GM03348 (cell line): ENCODE measurements around the gene PLA2G2C.
A peak's percentile ranks its signal among the peaks of the same experiment; 100 is the strongest.
"Not testable (repeated sequence)": the region's sequence is repeated elsewhere in the genome, so short reads cannot be mapped to it uniquely, and the experiment has no call there.

Experiments used
- DNase-seq: peaks from one replicate; pipeline ENCODE4 v3.0.0; 2012; ENCODE audit warnings: low spot score

PLA2G2C gene

DNA sequence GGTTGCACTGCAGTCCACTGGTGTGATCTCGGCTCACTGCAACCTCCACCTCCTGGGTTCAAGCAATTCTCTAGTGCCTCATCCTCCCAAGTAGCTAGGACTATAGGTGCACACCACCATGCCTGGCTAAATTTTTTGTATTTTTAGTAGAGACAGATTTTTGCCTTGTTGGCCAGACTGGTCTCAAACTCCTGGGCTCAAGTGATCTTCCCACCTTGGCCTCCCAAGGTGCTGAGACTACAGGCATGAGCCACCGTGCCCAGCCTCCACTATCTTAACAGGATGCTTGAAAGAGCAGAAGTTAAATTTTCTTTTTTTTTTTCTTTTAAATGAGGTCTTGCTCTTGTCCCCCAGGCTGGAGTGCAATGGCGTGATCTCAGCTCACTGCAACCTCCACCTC is 55.8 kb downstream of the PLA2G2C start:
- not testable (repeated sequence) for DNase-seq

DNA sequence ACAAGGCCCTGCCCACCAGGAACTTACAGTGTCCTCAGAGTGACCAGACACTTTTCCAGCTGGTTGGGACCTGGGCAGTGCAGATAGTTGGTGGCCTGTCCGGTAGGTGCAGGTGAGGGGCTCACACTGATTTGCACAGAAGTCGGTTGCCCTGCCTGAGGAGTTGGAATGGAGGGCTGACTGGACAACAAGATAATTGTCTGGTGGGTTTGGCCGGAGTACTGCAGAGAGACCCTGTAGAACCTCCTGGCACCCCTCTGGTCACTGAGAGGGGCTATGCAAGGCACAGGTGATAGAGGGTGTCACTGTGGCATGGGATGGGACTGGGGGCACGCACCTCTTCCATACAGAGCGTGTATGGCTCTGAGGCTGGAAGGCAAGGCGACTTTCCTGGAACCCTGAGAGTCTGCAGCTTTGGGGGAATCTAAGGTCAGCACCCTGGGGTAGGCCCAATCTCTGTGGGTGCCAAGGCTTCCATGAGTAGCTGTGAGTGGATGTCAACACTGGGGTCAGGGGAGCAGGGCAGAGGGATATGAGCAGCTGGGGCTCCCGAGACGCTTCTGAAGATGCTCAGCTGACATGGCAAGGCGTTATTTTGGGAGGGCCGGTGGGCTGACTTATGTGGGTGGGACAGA is 59.4 kb downstream of the PLA2G2C start:
- no peak for DNase-seq

DNA sequence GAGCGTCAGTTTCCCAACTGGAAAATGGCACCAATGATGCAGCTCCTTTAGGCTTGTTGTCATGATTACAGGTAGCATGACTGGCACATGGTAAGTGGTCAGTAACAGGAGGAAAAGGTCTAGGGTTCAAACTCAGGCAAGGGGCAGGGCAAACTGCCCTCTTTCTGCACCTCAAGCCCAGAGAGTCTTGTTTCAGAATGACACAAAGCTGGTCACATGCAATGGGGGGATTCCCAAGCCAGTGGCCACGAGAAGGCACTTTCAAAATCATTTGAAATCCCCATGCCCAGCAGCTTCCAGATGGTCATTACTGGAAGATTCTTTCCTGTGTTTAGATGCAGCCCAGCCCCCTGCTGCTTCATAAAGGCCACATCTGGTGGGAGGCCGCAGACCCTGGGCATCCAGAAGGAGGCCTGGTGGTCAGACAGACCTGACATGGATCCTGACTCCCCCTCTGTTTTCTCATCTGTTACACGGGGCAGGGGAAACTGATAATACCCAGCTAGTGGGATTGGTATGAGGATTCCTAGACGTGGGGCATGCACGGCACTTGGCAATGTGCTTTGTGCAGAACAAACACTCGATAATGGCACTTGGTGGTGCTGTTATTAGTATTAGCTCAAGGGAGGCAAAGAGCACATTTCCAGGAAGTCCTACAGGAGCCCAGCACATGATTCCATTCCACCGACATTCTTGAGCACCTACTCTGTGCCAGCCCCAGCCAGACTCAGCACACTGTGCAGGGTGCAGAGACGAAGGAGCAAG is 60.1 kb downstream of the PLA2G2C start:
- no peak for DNase-seq

DNA sequence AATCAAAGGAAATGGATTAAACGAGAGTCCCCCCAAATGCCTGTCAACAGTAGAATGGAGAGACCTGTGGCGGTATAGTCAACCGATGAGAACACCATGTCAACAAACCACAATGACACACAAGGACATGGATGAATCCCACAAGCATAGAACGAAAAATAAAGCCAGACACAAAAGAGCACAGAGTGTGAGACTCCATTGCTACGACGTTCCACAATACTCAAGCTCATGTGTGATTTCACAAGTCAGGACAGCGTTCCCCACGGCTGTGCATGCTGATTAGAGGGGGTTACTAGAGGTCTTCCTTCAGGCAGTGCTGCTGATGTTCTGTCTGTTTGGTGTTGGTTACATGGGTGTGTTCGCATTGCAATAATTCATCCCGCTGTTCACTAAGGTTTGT is 61.2 kb downstream of the PLA2G2C start:
- no peak for DNase-seq

DNA sequence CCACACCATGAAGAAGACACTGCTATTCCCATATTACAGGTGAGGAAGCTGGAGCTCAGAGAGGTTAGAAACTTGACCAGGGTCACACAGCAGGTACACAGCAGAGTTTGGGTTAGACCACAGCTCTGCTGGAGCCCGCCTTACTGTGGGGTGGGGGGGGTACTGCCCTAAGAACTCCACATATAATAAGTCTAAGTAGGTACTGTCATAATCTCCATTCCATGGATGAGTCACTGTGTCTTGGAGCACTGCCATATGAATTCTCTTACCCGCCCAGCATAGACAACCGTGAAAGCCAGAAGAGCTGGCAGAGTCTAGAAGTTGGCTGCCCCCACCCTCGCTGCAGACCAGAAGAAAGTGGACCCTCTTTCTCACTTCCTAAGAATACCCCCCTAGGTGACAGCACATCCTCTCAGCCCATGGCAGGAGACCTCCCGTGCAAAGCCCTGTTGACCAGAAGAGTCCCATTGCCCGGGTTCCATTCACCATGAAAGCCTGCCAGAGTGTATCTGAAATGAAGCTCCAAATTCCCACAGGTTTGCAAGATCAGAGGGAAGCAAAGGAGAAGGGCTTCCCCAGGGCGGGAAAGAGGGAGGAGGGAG is 61.8 kb downstream of the PLA2G2C start:
- peak; percentile 81 for DNase-seq

DNA sequence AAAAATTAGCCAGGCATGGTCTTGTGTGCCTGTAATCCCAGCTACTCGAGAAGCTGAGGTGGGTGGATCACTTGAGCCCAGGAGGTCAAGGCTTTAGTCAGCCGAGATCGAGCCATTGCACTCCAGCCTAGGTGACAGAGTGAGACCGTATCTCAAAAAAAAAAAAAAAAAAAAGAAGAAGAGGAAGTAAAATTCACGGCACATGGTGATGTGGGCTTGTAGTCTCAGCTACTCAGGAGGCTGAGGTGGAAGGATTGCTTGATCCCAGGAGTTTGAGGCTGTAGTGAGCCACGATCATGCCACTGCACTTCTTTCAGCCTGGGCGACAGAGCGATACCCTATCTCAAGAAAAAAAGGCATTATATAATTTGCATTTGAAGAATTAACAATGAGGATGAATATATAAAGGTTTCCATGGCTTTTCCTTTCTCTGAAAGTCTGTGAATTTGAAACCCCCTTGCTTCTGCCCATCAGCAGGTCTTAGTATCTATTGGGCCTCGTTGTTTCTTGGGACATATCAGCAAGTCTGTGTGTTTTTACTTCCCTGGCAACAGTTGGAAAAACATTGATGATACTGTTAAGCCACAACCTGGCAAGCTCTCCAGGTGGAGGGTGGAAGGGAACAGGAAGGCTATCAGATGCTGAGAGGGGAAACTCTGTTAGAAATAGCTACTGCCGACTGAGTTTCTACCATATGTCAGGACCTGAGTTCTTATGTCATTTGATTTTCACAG is 62.4 kb downstream of the PLA2G2C start:
- no peak for DNase-seq

DNA sequence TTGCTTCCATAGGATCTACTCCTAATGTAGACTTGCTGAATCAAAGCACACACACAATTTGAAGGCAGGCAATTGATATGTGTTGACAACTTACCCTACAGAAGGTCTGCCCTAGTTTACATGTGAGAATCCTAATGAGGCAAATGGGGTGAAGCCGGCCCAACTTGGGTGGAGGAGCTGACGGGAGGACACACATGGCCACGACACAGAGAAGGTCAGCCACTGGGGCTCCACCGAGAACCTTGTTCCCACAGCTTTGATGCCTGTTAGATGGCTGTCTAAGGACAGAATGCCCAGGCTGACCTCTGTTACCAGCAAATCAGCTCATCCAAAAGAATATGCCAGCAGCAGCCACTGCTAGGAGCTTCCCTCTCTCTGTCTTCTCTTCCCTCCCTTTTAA is 65.5 kb downstream of the PLA2G2C start:
- DNase-seq = no peak

DNA sequence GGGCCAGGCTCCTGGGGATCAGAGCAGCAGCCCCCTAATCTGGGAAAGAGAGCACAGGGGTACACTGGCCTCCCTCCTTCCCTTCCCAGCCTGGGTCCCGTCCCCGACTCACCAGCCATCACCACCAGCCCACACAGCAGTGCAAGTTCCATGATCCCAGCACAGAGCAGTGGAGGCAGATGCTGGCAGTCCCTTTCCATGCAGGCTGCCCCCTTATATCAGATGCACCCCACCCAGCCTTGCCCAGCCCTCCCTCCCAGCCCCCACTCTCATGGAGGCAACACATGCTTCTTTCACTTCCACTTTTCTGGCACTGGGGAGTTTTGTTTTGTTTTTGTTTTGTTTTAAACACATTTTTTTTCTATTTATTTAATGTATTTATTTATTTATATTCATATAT is 67.0 kb downstream of the PLA2G2C start, which contains the start of gene PLA2G2D:
Gene PLA2G2D, minus strand, starts transcription at position 190 of the 400 bp plus-strand sequence. Its CDS starts 38 bp downstream, at position 152.
- DNase-seq = no peak

DNA sequence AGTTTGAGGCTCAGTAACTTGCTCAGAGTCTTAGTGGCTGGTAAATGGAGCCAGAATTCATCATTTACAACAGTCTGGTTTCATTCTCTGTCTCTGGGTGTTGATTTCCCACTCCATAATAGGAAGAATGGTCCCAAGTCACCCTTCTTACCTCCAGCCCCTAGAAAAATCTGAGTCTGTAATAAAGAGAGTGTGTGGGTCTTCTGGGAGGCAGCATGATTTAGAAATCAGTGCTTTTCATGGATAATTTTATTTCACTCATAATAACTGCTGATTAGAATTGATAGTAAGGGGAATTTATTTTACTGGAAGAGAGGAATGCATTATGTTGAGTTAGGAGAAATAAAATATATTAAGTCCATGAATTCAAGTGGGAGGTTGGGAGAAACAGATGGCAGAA is 69.1 kb downstream of the PLA2G2C start:
- DNase-seq = no peak

DNA sequence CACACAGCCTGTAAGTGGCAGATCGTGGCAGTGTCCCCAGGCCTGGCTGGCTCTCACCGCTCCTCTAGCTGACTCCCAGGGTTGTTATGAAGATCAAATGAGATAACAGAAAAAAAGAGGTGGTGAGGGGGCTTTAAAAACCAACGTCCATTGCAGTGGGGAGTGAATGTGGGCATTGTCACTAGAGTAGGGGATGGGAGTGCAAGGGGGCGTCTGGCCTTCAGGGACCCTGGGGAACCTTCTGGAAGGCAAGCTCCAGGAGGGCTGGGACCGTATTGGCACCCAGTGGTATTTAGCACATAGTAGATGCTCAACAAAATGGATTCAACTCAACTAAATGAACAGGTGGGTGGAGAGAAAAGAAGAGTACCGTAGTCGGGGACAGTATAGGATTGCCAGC is 70.4 kb downstream of the PLA2G2C start:
- no peak for DNase-seq

DNA sequence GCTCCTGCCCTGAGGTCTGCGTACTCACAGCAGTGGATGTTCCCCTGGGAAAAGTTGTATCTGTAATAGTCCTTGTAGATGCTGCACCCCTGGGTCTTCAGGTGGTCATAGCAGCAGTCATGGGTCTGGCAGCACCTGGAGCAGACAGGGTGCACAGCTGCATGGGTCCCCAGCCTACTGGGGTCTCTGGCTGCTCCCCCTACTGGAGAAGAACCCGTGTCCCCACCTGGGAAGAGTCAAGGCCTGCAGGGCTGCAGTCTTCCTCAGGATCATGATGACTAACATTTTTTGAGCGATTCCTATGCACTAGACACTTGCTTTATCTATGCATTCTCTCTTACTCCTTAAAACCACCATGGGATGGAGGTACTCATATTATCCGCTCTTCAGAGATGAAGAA is 70.8 kb downstream of the PLA2G2C start:
- no peak for DNase-seq

DNA sequence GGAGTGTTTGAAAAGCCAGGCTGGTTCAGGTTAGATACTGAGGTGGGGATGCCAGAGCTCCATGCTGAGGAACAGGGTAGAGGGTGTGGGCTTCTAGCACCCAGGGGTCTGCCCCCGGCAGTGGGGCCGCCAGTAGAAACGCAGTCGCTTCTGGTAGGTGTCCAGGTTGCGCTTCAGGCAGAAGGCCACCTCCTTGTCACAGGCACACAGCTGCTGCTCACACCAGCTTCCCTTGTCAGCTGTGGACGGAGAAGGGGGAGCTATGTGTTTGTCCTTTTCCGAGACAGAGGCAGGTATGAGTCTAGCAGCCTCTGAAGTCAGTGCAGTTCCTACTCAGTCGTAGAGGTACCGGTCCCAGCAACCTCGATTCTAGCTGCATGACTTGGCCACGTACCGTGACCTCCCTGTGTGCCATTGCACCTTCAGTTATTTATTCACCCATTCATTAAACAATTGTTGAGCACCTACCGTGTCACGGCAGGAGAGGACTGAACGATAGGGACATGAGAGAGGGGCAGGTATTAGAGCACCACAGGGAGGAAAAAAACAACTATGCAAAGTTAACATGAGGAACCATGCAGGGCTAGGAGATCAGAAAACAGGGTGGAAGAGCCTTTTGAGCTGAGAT is 72.2 kb downstream of the PLA2G2C start:
- no peak for DNase-seq
